DOHH2 (cell line): ENCODE results near the gene MYADML2.

Experiments used
- CTCF ChIP-seq: fragments of 200-600 bp; sonication (generic); IDR thresholded peaks from one replicate; pipeline ENCODE4 v1.5.1; 2014; ENCODE audit warnings: antibody characterized with exemption, mild to moderate bottlenecking, low read depth, low read length; ENCODE audit not compliant: poor library complexity, severe bottlenecking
- EZH2phosphoT487 ChIP-seq: fragments of 200-600 bp; sonication (generic); IDR thresholded peaks from 2 replicates; pipeline ENCODE4 v1.6.1; 2017; ENCODE audit warnings: borderline replicate concordance, mild to moderate bottlenecking, antibody characterized with exemption, low read length, moderate library complexity, mixed read lengths

DNA sequence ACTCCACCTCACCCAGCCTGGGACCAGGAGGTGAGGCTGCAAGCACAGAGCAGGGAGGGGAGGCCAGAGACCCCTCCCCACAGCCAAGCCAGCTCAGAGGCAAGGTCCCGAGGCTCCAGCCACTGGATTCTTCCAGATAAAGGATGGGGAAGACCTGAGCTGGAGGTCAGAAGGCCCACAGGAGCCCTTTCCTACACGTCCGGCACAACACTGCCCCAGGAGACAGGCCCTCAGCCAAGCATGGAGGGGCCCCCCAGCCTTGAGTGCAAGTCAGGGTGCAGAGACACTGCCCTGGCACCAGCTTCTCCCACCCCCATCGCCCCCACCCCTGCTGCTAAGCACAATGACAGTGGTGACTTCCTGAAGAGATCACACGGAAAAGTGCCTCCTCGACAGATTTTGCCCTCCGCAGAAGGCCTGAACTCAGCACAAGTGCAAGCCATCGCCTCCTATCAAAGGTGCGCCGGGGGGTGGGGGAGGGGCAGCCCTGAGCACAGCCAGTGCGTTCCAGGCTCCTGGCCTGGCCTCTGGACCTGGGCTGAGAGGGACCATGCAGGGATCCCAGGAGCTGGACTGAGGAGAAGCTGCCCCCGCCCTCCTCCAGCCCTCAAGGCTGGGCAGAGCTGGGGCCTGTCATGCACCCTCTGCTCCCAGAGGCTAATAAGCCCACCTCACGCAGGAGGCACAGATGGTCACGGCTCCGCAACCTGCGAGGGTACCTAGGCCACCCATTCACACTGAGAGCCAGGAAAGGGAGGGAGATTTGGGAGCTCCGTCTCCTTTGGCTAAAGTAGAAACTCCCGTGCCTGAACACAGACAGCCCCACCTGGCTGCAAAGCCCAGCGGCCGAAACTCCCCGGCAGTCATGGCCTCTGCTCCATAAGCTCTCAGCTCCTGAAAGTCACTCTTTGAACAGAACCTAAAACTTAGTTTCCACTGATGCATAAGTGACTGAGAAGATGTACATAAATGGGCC lies 22.2 kb downstream of the MYADML2 start:
- no peak for TF ChIP-seq CTCF
- no peak for TF ChIP-seq EZH2phosphoT487
